H1 (cell line): ENCODE results near the gene RSAD2. TPM values are rescaled to one million over a fixed set of nuclear protein-coding genes. Genes with fewer than 3 reads are reported as not detected.

Source experiments
- CTCF ChIA-PET: fragments of 300-600 bp; sonication (Branson Sonifier 250); formaldehyde crosslinking; loops from one replicate; lab custom pipeline; 2021; ENCODE audit not compliant: partially characterized antibody; lab: Charles Lee
- POLR2A ChIA-PET: fragments of 300-600 bp; sonication (Branson Sonifier 250); formaldehyde crosslinking; loops from one replicate; lab custom pipeline; 2021; ENCODE audit warnings: inconsistent platforms; ENCODE audit not compliant: partially characterized antibody; lab: Charles Lee
- DNase-seq, 2 experiments: peaks; one replicate each; pipeline versions ENCODE4 v3.0.0 to v3.0.0-alpha.2; 2010 to 2022; ENCODE audit warnings: low spot score in 2 of 2, low read depth in 1 of 2, mixed read lengths in 1 of 2
- FAIRE-seq: peaks from 2 replicates; lab custom pipeline; 2011; peaks lifted over from hg19 to GRCh38; lab: Jason Lieb, UNC
- H2AFZ ChIP-seq: 2 replicates; pipeline ENCODE4 v1.8.1; 2012; ENCODE audit warnings: low read length, inconsistent platforms
- H2AK5ac ChIP-seq: 2 replicates; pipeline ENCODE4 v1.6.1; 2013; ENCODE audit warnings: low read depth, low read length
- H2BK120ac ChIP-seq: replicated peaks from 2 replicates; pipeline ENCODE3; 2013; ENCODE audit warnings: low read depth, low read length, inconsistent platforms
- H2BK12ac ChIP-seq: 2 replicates; pipeline ENCODE4 v1.6.1; 2013; ENCODE audit warnings: low read depth, low read length
- H2BK15ac ChIP-seq: 2 replicates; pipeline ENCODE4 v1.6.1; 2013; ENCODE audit warnings: low read length
- H2BK20ac ChIP-seq: 2 replicates; pipeline ENCODE4 v1.6.1; 2013; ENCODE audit warnings: low read length
- H2BK5ac ChIP-seq: 2 replicates; pipeline ENCODE4 v1.6.1; 2013; ENCODE audit warnings: low read depth, low read length
- H3K14ac ChIP-seq: 2 replicates; pipeline ENCODE4 v1.6.1; 2013; ENCODE audit warnings: inconsistent platforms; ENCODE audit not compliant: insufficient read length
- H3K18ac ChIP-seq: 2 replicates; pipeline ENCODE4 v1.6.1; 2013; ENCODE audit warnings: low read length; ENCODE audit errors: extremely low read depth
- H3K23ac ChIP-seq: 2 replicates; pipeline ENCODE4 v1.6.1; 2013; ENCODE audit warnings: inconsistent platforms; ENCODE audit not compliant: insufficient read length
- H3K23me2 ChIP-seq: 2 replicates; pipeline ENCODE4 v1.6.1; 2013; ENCODE audit warnings: low read depth, low read length
- H3K27ac ChIP-seq: 2 replicates; pipeline ENCODE4 v1.6.1; 2011; ENCODE audit warnings: low read depth, low read length, inconsistent platforms
- H3K27me3 ChIP-seq, 4 experiments: replicated peaks in 1 of 4; 1 replicate in 1 of 4; 2 replicates in 3 of 4; pipeline versions ENCODE4 v1.6.1 to v1.8.1; 2011 to 2013; ENCODE audit warnings: low read length in 3 of 4, mild to moderate bottlenecking in 3 of 4, inconsistent platforms in 2 of 4, mixed read lengths in 2 of 4, moderate library complexity in 1 of 4; ENCODE audit not compliant: control insufficient read depth in 3 of 4, insufficient read depth in 3 of 4; ENCODE audit errors: extremely low read depth in 1 of 4
- H3K36me3 ChIP-seq, 4 experiments: 2 replicates each; pipeline versions ENCODE4 v1.6.1 to v1.8.1; 2011 to 2013; ENCODE audit warnings: mild to moderate bottlenecking in 4 of 4, low read length in 3 of 4, moderate library complexity in 2 of 4, control low read depth in 1 of 4, inconsistent platforms in 1 of 4; ENCODE audit not compliant: insufficient read depth in 4 of 4, control insufficient read depth in 2 of 4
- H3K4ac ChIP-seq: replicated peaks from 2 replicates; pipeline ENCODE3; 2013; ENCODE audit warnings: low read length, low read depth, mixed read lengths, inconsistent platforms; ENCODE audit not compliant: insufficient read length
- H3K4me1 ChIP-seq, 4 experiments: replicated peaks in 1 of 4; 1 replicate in 1 of 4; 2 replicates in 3 of 4; pipeline versions ENCODE4 v1.6.1 to v1.8.1; 2011 to 2013; ENCODE audit warnings: low read length in 3 of 4, inconsistent platforms in 2 of 4, mixed read lengths in 1 of 4; ENCODE audit not compliant: insufficient read depth in 4 of 4, control insufficient read depth in 3 of 4
- H3K4me2 ChIP-seq, 2 experiments: 2 replicates each; pipeline versions ENCODE4 v1.6.1 to v1.8.1; 2011 to 2013; ENCODE audit warnings: low read depth in 2 of 2, low read length in 2 of 2, control low read depth in 1 of 2, inconsistent platforms in 1 of 2, mild to moderate bottlenecking in 1 of 2; ENCODE audit not compliant: insufficient read depth in 1 of 2
- H3K4me3 ChIP-seq, 4 experiments: fragments of 200-600, 300-600 bp in 1 of 4; sonication (generic), shearing (Covaris generic), sonication (Bioruptor Twin) in 1 of 4; 2 replicates each; pipeline versions ENCODE4 v1.5.1 to v1.8.1; 2011 to 2016; ENCODE audit warnings: low read length in 4 of 4, low read depth in 3 of 4, control low read depth in 2 of 4, inconsistent platforms in 2 of 4, mild to moderate bottlenecking in 2 of 4, mixed read lengths in 1 of 4, moderate library complexity in 1 of 4; ENCODE audit not compliant: insufficient read depth in 2 of 4; ENCODE audit errors: extremely low read depth in 1 of 4
- H3K56ac ChIP-seq: replicated peaks from 2 replicates; pipeline ENCODE3; 2013; ENCODE audit warnings: low read depth, mild to moderate bottlenecking, mixed read lengths, low read length, inconsistent platforms; ENCODE audit not compliant: insufficient read length
- H3K79me1 ChIP-seq: 2 replicates; pipeline ENCODE4 v1.6.1; 2013; ENCODE audit warnings: low read depth, low read length, control low read depth
- H3K79me2 ChIP-seq, 2 experiments: 2 replicates each; pipeline versions ENCODE4 v1.6.1 to v1.8.1; 2012 to 2013; ENCODE audit warnings: low read length in 2 of 2, mild to moderate bottlenecking in 2 of 2, inconsistent platforms in 1 of 2; ENCODE audit not compliant: insufficient read depth in 2 of 2, control insufficient read depth in 1 of 2
- H3K9ac ChIP-seq, 4 experiments: replicated peaks in 1 of 4; 1 replicate in 1 of 4; 2 replicates in 3 of 4; pipeline versions ENCODE4 v1.6.1 to v1.8.1; 2011 to 2013; ENCODE audit warnings: low read depth in 3 of 4, low read length in 3 of 4, control low read depth in 2 of 4, mild to moderate bottlenecking in 2 of 4, moderate library complexity in 2 of 4, inconsistent platforms in 1 of 4; ENCODE audit errors: extremely low read depth in 1 of 4
- H3K9me3 ChIP-seq, 2 experiments: 2 replicates each; pipeline versions ENCODE4 v1.6.1 to v1.8.1; 2012 to 2013; ENCODE audit warnings: mild to moderate bottlenecking in 2 of 2, moderate library complexity in 2 of 2, control low read depth in 1 of 2, inconsistent platforms in 1 of 2, low read depth in 1 of 2, low read length in 1 of 2, mixed read lengths in 1 of 2; ENCODE audit not compliant: insufficient read depth in 2 of 2
- H4K20me1 ChIP-seq, 2 experiments: replicated peaks in 1 of 2; 2 replicates each; pipeline versions ENCODE3 to v1.8.1; 2011 to 2013; ENCODE audit warnings: inconsistent platforms in 2 of 2, low read length in 2 of 2, mild to moderate bottlenecking in 1 of 2; ENCODE audit not compliant: insufficient read depth in 2 of 2, control insufficient read depth in 1 of 2
- H4K5ac ChIP-seq: 2 replicates; pipeline ENCODE4 v1.6.1; 2013; ENCODE audit warnings: low read length, low read depth, mixed read lengths, inconsistent platforms; ENCODE audit not compliant: insufficient read length
- H4K8ac ChIP-seq: 2 replicates; pipeline ENCODE4 v1.8.0; 2013; ENCODE audit warnings: mild to moderate bottlenecking, moderate library complexity, low read length, inconsistent platforms; ENCODE audit not compliant: insufficient read depth; ENCODE audit errors: extremely low read depth
- H4K91ac ChIP-seq: replicated peaks from 2 replicates; pipeline ENCODE3; 2013; ENCODE audit warnings: low read length, mixed read lengths, inconsistent platforms; ENCODE audit not compliant: insufficient read length
- CBX5 ChIP-seq: fragments of 300-800, 300-1000 bp; sonication (generic); IDR thresholded peaks from 2 replicates; pipeline ENCODE4 v1.7.1; 2016; ENCODE audit warnings: antibody characterized with exemption, low read length, low read depth
- CEBPB ChIP-seq: IDR thresholded peaks from 2 replicates; pipeline ENCODE4 v1.6.1; 2012; ENCODE audit warnings: low read depth, low read length
- CTBP2 ChIP-seq: IDR thresholded peaks from 2 replicates; pipeline ENCODE4 v1.7.0; 2011; ENCODE audit warnings: borderline replicate concordance, mild to moderate bottlenecking, moderate library complexity, mixed read lengths, low read length; ENCODE audit not compliant: insufficient read depth, insufficient read length
- EZH2 ChIP-seq: fragments of 200-600 bp; sonication (generic); IDR thresholded peaks from 2 replicates; pipeline ENCODE4 v1.7.1; 2012; ENCODE audit warnings: low read depth, mild to moderate bottlenecking, moderate library complexity, low read length, inconsistent platforms; ENCODE audit not compliant: severe bottlenecking
- HDAC6 ChIP-seq: IDR thresholded peaks from one replicate; pipeline ENCODE4 v1.7.1; 2012; ENCODE audit warnings: low read depth, mild to moderate bottlenecking, inconsistent platforms, low read length, moderate library complexity
- MAFK ChIP-seq: IDR thresholded peaks from 2 replicates; pipeline ENCODE4 v1.6.1; 2012; ENCODE audit warnings: low read depth, mild to moderate bottlenecking, improper control_type of control experiment, low read length
- POU5F1 ChIP-seq: IDR thresholded peaks from 2 replicates; pipeline ENCODE4 v1.6.1; 2011; ENCODE audit warnings: low read depth, mild to moderate bottlenecking, low read length, moderate library complexity
- RFX5 ChIP-seq: IDR thresholded peaks from 2 replicates; pipeline ENCODE4 v1.6.1; 2011; ENCODE audit warnings: low read depth, low read length, improper control_type of control experiment, borderline replicate concordance
- TAF7 ChIP-seq: optimal IDR thresholded peaks from 2 replicates; pipeline ENCODE3; 2011; ENCODE audit warnings: low read depth, mild to moderate bottlenecking, inconsistent platforms, low read length, moderate library complexity, borderline replicate concordance
- TCF12 ChIP-seq: IDR thresholded peaks from 2 replicates; pipeline ENCODE4 v1.6.1; 2011; ENCODE audit warnings: low read depth, mild to moderate bottlenecking, low read length
- WGBS, 2 experiments: shearing (Covaris generic) in 1 of 2; methylation state at CpG; one replicate each; pipeline versions ENCODE4 v1.1.6 to v1.1.7; 2013 to 2015; ENCODE audit warnings: low lambda C conversion rate in 2 of 2, mixed read lengths in 2 of 2, inconsistent platforms in 1 of 2, low coverage in 1 of 2, missing lambda C conversion rate in 1 of 2; ENCODE audit not compliant: insufficient replicate concordance in 2 of 2, insufficient coverage in 1 of 2, insufficient read length in 1 of 2; ENCODE audit errors: extremely low coverage in 1 of 2, missing lambda C conversion rate in 1 of 2; 5-methylcytosine and 5-hydroxymethylcytosine counted together
- polyA plus RNA-seq, 7 experiments: library from polyadenylated mRNA; depleted of rRNA in 3 of 7; stranded (reverse) in 5 of 7; unstranded in 2 of 7; fragments of >200 nt in 5 of 7; fragments of 200-250 nt in 2 of 7; gene quantifications; 1 replicate in 5 of 7; 2 replicates in 1 of 7; 4 replicates in 1 of 7; pipeline versions ENCODE4 v1.2.1 to v1.2.3, GENCODE V29; 2011 to 2013; ENCODE audit warnings: missing spikeins in 2 of 7, mixed read lengths in 2 of 7
- total RNA-seq: library from RNA; stranded (reverse); fragmentation: NEBNext Ultra II Directional; extraction: Animal tissue kit (Norgen Biotek cat#: 25700); gene quantifications from 2 replicates; pipeline ENCODE4 v1.2.1, GENCODE V29; 2021

The RSAD2 gene
- total and polyA plus RNA-seq, 2 of the 8 experiments (the other 6 are each of a cell fraction or from before 2014, with no cell fraction given): not detected

DNA sequence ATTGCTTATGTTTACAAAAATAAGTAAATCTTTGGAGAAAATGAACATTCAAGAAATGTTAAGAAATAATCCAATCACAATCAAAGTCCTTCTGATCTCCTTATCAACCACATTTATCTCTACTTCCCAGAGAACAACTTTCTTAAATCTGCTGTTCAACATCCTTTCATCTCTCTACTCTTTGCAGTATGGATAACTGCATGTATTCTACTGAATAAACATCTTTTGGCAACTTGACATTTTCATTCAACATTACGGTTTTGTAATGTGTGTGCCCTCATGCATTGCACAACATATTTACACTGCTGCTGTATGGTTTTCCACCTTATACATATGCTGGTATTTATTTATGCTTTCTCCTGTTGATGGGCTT, 21.0 kb upstream of the RSAD2 start:
- TF ChIP-seq TAF7: no peak
- no peak for TF ChIP-seq POU5F1
- TF ChIP-seq TCF12: no peak
- TF ChIP-seq CTBP2: no peak
- no peak for TF ChIP-seq CBX5
- TF ChIP-seq EZH2: no peak
- TF ChIP-seq CEBPB: no peak
- TF ChIP-seq RFX5: no peak
- no peak for TF ChIP-seq MAFK
- no peak for TF ChIP-seq HDAC6
- POLR2A ChIA-PET: no interaction called here

More for the DNA sequence above, 21.0 kb upstream of the RSAD2 start:
- DNase-seq (no peak), FAIRE-seq (no peak)
- no peak overlapping the region for H2BK12ac ChIP-seq
- H2AFZ ChIP-seq: no peak overlapping the region
- no peak overlapping the region for H3K56ac ChIP-seq
- no peak overlapping the region for H4K5ac ChIP-seq
- 0 out of 7 replicates have a peak, but pooled peaks cover 0 to 2% (median 0%) of the 10 kb centered on the region in 4 experiments for H3K4me1 ChIP-seq
- H2BK15ac ChIP-seq: no peak overlapping the region
- H3K18ac ChIP-seq: no peak overlapping the region
- H3K4me3 ChIP-seq: no peak overlapping the region
- H3K23ac ChIP-seq: no peak overlapping the region
- H3K36me3 ChIP-seq: peaks cover 0 to 5% (median 0%) of the 10 kb centered on the region in 4 experiments; a peak in 1 of 8 replicates
- no peak overlapping the region for H4K8ac ChIP-seq
- H2BK120ac ChIP-seq: no peak overlapping the region
- H4K91ac ChIP-seq: no peak overlapping the region
- H2AK5ac ChIP-seq: no peak overlapping the region
- H4K20me1 ChIP-seq: no peaks in the 10 kb centered on the region
- no peak overlapping the region for H3K9ac ChIP-seq
- CTCF ChIA-PET: interaction anchor here (0.6 to 1.9 kb wide), 4 partner anchors 10 to 188 kb away, joined by 3 to 9 read pairs (median 4); partner anchors contain the start of gene CMPK2
- H3K79me1 ChIP-seq: no peaks in the 10 kb centered on the region
- no peak overlapping the region for H2BK5ac ChIP-seq
- H3K4ac ChIP-seq: no peak overlapping the region
- no peak overlapping the region for H3K14ac ChIP-seq
- H3K79me2 ChIP-seq: no peaks in the 10 kb centered on the region
- H3K27ac ChIP-seq: no peak overlapping the region
- no peak overlapping the region for H3K4me2 ChIP-seq
- H3K27me3 ChIP-seq: no peaks in the 10 kb centered on the region
- WGBS, 2 experiments: 93% methylated on average over 1 of the region's 1 CpG; no CpG with 5 or more reads in 1 of the 2 experiments
- H3K23me2 ChIP-seq: no peaks in the 10 kb centered on the region
- no peak overlapping the region for H2BK20ac ChIP-seq
- H3K9me3 ChIP-seq: peaks cover 6 to 22% of the 10 kb centered on the region in 2 experiments; a peak in 3 of 4 replicates
